ENCODE measurements around the gene CLCA2. TPM values are rescaled to one million over a fixed set of nuclear protein-coding genes. Genes with fewer than 3 reads are reported as not detected.

Gene CLCA2
- polyA plus RNA-seq, 1 donor (not counting 4 experiments of a cell fraction or from before 2014, with no cell fraction given), result 407 TPM

DNA sequence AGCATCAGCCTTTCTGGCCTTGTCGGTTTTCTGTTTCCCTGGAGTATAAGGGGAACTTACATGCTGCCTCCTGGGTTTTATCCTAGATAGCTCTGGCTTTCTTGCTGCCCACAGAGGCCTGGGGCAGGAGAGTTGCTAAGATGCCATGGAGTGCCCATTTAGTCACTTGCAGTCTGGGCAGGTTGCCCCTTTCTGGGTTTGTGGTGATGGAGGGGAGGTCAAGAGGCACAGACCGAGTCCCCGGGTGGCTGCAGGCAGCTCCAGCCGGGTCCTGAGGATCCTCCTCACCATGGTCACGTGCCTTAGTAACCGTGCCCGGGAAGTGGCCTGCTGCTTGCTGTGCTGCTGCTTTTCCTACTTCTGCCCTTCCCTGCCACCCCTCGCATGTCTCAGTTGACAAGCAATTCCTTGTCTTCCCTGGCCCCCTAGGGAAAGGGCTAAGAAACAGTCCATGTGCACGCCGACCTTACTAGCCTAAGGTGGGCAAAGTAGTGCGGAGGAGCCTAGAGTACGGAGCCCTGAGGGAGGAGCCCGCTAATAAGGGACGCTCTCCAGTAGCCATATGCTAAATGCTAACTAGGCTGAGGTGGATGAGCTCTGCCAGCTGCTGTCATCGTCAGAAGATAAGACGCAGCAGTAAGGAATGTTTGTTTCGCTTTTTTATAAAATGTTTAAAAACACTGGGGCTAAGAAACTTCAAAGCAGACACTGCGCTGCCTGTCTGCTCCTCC lies 79.6 kb downstream of the CLCA2 start:
- H3K9ac ChIP-seq (ENCODE audit: control insufficient read depth, extremely low read depth, insufficient read depth, low read length), result peak overlapping the region; percentile 26
- dilution Hi-C loops (cut with MboI; ENCODE audit: extremely low pct_ligation_motif_present, low sequenced_read_pairs), result loop anchor here (25.0 kb wide), 1 partner anchor 184 kb away; no protein-coding TSS in a partner anchor
- peaks cover 26% of the 10 kb centered on the region for H3K4me1 ChIP-seq (ENCODE audit: control insufficient read depth, extremely low read depth, insufficient read depth, low read length)
- H3K4me2 ChIP-seq (ENCODE audit: control insufficient read depth, extremely low read depth, insufficient read depth, low read depth, low read length), result peak overlapping the region; percentile 73
- H4K20me1 ChIP-seq (ENCODE audit: control insufficient read depth, extremely low read depth, insufficient read depth, low read length), result no peaks in the 10 kb centered on the region
- no peaks in the 10 kb centered on the region for H3K9me3 ChIP-seq (ENCODE audit: control insufficient read depth, low read depth, low read length)
- no peak overlapping the region for H3K27ac ChIP-seq (ENCODE audit: control insufficient read depth, insufficient read depth, low read length)
- FAIRE-seq (no peak), DNase-seq (ENCODE audit: low read depth, low spot score) (no peak)
- no peaks in the 10 kb centered on the region for H3K36me3 ChIP-seq (ENCODE audit: control insufficient read depth in 2 of 2, extremely low read depth in 1 of 2, insufficient read depth in 2 of 2, low read length in 2 of 2)
- peak overlapping the region; percentile 92 for H2AFZ ChIP-seq (ENCODE audit: control insufficient read depth, low read length)
- H3K79me2 ChIP-seq (ENCODE audit: control insufficient read depth, insufficient read depth, low read length), result no peaks in the 10 kb centered on the region
- H3K4me3 ChIP-seq (ENCODE audit: control insufficient read depth in 2 of 3, extremely low read depth in 1 of 3, insufficient read depth in 2 of 3, low read depth in 1 of 3, low read length in 3 of 3), result peak overlapping the region in 1 of 3 experiments; percentile 1
- no peaks in the 10 kb centered on the region for H3K27me3 ChIP-seq (ENCODE audit: control insufficient read depth, extremely low read depth, insufficient read depth, low read length)
- TF ChIP-seq EZH2 (IDR thresholded peaks at IDR 0.05; ENCODE audit: low read length), result no peak
- TF ChIP-seq, protein P1, sequence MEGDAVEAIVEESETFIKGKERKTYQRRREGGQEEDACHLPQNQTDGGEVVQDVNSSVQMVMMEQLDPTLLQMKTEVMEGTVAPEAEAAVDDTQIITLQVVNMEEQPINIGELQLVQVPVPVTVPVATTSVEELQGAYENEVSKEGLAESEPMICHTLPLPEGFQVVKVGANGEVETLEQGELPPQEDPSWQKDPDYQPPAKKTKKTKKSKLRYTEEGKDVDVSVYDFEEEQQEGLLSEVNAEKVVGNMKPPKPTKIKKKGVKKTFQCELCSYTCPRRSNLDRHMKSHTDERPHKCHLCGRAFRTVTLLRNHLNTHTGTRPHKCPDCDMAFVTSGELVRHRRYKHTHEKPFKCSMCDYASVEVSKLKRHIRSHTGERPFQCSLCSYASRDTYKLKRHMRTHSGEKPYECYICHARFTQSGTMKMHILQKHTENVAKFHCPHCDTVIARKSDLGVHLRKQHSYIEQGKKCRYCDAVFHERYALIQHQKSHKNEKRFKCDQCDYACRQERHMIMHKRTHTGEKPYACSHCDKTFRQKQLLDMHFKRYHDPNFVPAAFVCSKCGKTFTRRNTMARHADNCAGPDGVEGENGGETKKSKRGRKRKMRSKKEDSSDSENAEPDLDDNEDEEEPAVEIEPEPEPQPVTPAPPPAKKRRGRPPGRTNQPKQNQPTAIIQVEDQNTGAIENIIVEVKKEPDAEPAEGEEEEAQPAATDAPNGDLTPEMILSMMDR (optimal IDR thresholded peaks at IDR 0.05 in 1 of 3, IDR thresholded peaks at IDR 0.05 in 1 of 3, conservative IDR thresholded peaks at IDR 0.05 in 1 of 3; ENCODE audit: extremely low read depth in 1 of 3, insufficient read depth in 2 of 3, low read length in 3 of 3), result peak in 1 of 3 experiments; percentile 3
- H3K9me1 ChIP-seq (ENCODE audit: control insufficient read depth, extremely low read depth, insufficient read depth, low read length), result no peaks in the 10 kb centered on the region

DNA sequence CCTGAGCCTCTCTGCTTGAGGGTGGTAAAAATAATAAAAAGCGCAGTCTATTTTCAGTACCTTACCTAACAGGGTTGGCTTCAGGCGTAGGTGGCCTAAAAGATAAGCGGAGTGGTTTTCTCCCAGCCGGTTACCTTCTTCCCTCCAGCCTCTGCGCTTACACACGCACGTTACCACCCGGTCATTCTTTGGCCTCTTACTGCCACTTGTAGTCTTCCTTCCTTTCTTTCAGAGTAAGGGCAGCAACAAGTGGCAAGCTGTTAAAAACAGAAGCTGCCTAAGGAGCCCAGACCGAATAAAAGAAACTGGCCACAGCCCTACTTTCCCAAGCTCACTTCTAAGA lies 80.1 kb downstream of the CLCA2 start:
- H3K9me1 ChIP-seq (ENCODE audit: control insufficient read depth, extremely low read depth, insufficient read depth, low read length), result no peaks in the 10 kb centered on the region
- H4K20me1 ChIP-seq (ENCODE audit: control insufficient read depth, extremely low read depth, insufficient read depth, low read length), result no peaks in the 10 kb centered on the region
- FAIRE-seq (no peak), DNase-seq (ENCODE audit: low read depth, low spot score) (no peak)
- peak overlapping the region; percentile 26 for H3K9ac ChIP-seq (ENCODE audit: control insufficient read depth, extremely low read depth, insufficient read depth, low read length)
- H3K4me1 ChIP-seq (ENCODE audit: control insufficient read depth, extremely low read depth, insufficient read depth, low read length), result peaks cover 26% of the 10 kb centered on the region
- peak overlapping the region in 1 of 3 experiments; percentile 1 for H3K4me3 ChIP-seq (ENCODE audit: control insufficient read depth in 2 of 3, extremely low read depth in 1 of 3, insufficient read depth in 2 of 3, low read depth in 1 of 3, low read length in 3 of 3)
- peak overlapping the region; percentile 92 for H2AFZ ChIP-seq (ENCODE audit: control insufficient read depth, low read length)
- no peaks in the 10 kb centered on the region for H3K27me3 ChIP-seq (ENCODE audit: control insufficient read depth, extremely low read depth, insufficient read depth, low read length)
- H3K9me3 ChIP-seq (ENCODE audit: control insufficient read depth, low read depth, low read length), result no peaks in the 10 kb centered on the region
- H3K4me2 ChIP-seq (ENCODE audit: control insufficient read depth, extremely low read depth, insufficient read depth, low read depth, low read length), result peak overlapping the region; percentile 73
- TF ChIP-seq, protein P1 (optimal IDR thresholded peaks at IDR 0.05 in 1 of 3, IDR thresholded peaks at IDR 0.05 in 1 of 3, conservative IDR thresholded peaks at IDR 0.05 in 1 of 3; ENCODE audit: extremely low read depth in 1 of 3, insufficient read depth in 2 of 3, low read length in 3 of 3), result no peak
- TF ChIP-seq EZH2 (IDR thresholded peaks at IDR 0.05; ENCODE audit: low read length), result no peak
- dilution Hi-C loops (cut with MboI; ENCODE audit: extremely low pct_ligation_motif_present, low sequenced_read_pairs), result loop anchor here (25.0 kb wide), 1 partner anchor 183 kb away; no protein-coding TSS in a partner anchor
- H3K36me3 ChIP-seq (ENCODE audit: control insufficient read depth in 2 of 2, extremely low read depth in 1 of 2, insufficient read depth in 2 of 2, low read length in 2 of 2), result no peaks in the 10 kb centered on the region
- no peak overlapping the region for H3K27ac ChIP-seq (ENCODE audit: control insufficient read depth, insufficient read depth, low read length)
- H3K79me2 ChIP-seq (ENCODE audit: control insufficient read depth, insufficient read depth, low read length), result no peaks in the 10 kb centered on the region

Data from keratinocyte (primary cell).